CD4-positive, CD25-positive, alpha-beta regulatory T cell (primary cell): ENCODE results near the gene SIGLEC11. TPM values are rescaled to one million over a fixed set of nuclear protein-coding genes. Genes with fewer than 3 reads are reported as not detected.

Experiments
- ATAC-seq, 2 donors: fragments of 150-1000 bp; cut with Tn5 transposase; one replicate each; pipeline ENCODE4 v1.10.0; 2021; ENCODE audit warnings: low read depth in 2 of 2, moderate number of reproducible peaks in 2 of 2, moderate library complexity in 1 of 2
- DNase-seq, 3 donors: peaks; one replicate each; pipeline versions ENCODE4 v3.0.0 to v3.0.0-alpha.2; 2012 to 2022; ENCODE audit warnings: mixed read lengths in 1 of 3
- H3K27ac ChIP-seq: one replicate; pipeline ENCODE4 v1.7.0; 2013; ENCODE audit warnings: mild to moderate bottlenecking, low read length; ENCODE audit not compliant: insufficient read depth, poor library complexity, severe bottlenecking
- H3K27me3 ChIP-seq: one replicate; pipeline ENCODE4 v1.7.0; 2013; ENCODE audit warnings: low read length; ENCODE audit not compliant: control insufficient read depth, insufficient read depth
- H3K36me3 ChIP-seq: one replicate; pipeline ENCODE4 v1.7.0; 2013; ENCODE audit warnings: mild to moderate bottlenecking, low read length, moderate library complexity; ENCODE audit not compliant: control insufficient read depth, insufficient read depth
- H3K4me1 ChIP-seq: 2 replicates; pipeline ENCODE4 v1.7.0; 2013; ENCODE audit warnings: mild to moderate bottlenecking, low read length; ENCODE audit not compliant: insufficient read depth, control insufficient read depth, poor library complexity, severe bottlenecking
- H3K4me3 ChIP-seq: one replicate; pipeline ENCODE4 v1.7.0; 2013; ENCODE audit warnings: low read depth, mild to moderate bottlenecking, low read length, moderate library complexity
- H3K9me3 ChIP-seq, 2 experiments: 1 replicate in 1 of 2; 2 replicates in 1 of 2; pipeline ENCODE4 v1.7.0; 2013; ENCODE audit warnings: low read length in 2 of 2, mild to moderate bottlenecking in 1 of 2, moderate library complexity in 1 of 2; ENCODE audit not compliant: control insufficient read depth in 2 of 2
- H3K27ac Mint-ChIP-seq, 3 donors: one replicate each; pipeline ENCODE4 v1.8.0; 2020 to 2022; ENCODE audit warnings: mild to moderate bottlenecking in 3 of 3, mixed read lengths in 3 of 3, moderate library complexity in 2 of 3
- H3K27me3 Mint-ChIP-seq: one replicate; pipeline ENCODE4 v1.8.0; 2022; ENCODE audit warnings: mild to moderate bottlenecking, mixed read lengths
- H3K36me3 Mint-ChIP-seq: one replicate; pipeline ENCODE4 v1.8.0; 2020; ENCODE audit warnings: mixed read lengths
- H3K4me1 Mint-ChIP-seq, 4 donors: one replicate each; pipeline ENCODE4 v1.8.0; 2020 to 2022; ENCODE audit warnings: mixed read lengths in 4 of 4, mild to moderate bottlenecking in 1 of 4
- H3K4me3 Mint-ChIP-seq, 4 donors: one replicate each; pipeline ENCODE4 v1.8.0; 2020 to 2022; ENCODE audit warnings: mild to moderate bottlenecking in 4 of 4, mixed read lengths in 4 of 4, moderate library complexity in 3 of 4
- H3K9me3 Mint-ChIP-seq, 7 donors: one replicate each; pipeline ENCODE4 v1.8.0; 2020 to 2022; ENCODE audit warnings: mixed read lengths in 7 of 7, mild to moderate bottlenecking in 3 of 7, moderate library complexity in 2 of 7
- polyA plus RNA-seq, 4 donors: library from polyadenylated mRNA; unstranded; fragments of 300-500 nt; fragmentation: Illumina TruSeq; gene quantifications; one replicate each; pipeline ENCODE4 v1.2.3, GENCODE V29; 2021
- total RNA-seq: library from RNA; stranded (reverse); gene quantifications from one replicate; pipeline ENCODE4 v1.2.3, GENCODE V29; 2022

The SIGLEC11 gene
- total and polyA plus RNA-seq, 5 donors from 2014 or later: not detected

GRCh38 chr19:49988007-49988406, 27.0 kb upstream of the SIGLEC11 start:
- H3K4me3 Mint-ChIP-seq: no peak overlapping the region
- Histone ChIP-seq H3K27me3 (no peaks in the 10 kb centered on the region), H3K4me1 (no peaks in the 10 kb centered on the region), H3K9me3 (no peaks in the 10 kb centered on the region), H3K36me3 (peaks cover 74% of the 10 kb centered on the region), H3K4me3 (no peak overlapping the region), H3K27ac (no peak overlapping the region)
- H3K4me1 Mint-ChIP-seq: peaks cover 0 to 11% (median 3%) of the 10 kb centered on the region in 4 donors
- H3K27ac Mint-ChIP-seq: no peak overlapping the region
- peaks cover 0 to 2% (median 0%) of the 10 kb centered on the region in 7 donors for H3K9me3 Mint-ChIP-seq
- ATAC-seq (no peak), DNase-seq (no peak)
- peaks cover 62% of the 10 kb centered on the region for H3K36me3 Mint-ChIP-seq
- no peaks in the 10 kb centered on the region for H3K27me3 Mint-ChIP-seq

- Mint-ChIP-seq H3K4me1 (peaks cover 0 to 11% (median 4%) of the 10 kb centered on the region in 4 donors), H3K27me3 (no peaks in the 10 kb centered on the region), H3K27ac (peak overlapping the region in 1 of 3 donors; percentile 2), H3K4me3 (no peak overlapping the region), H3K36me3 (peaks cover 56% of the 10 kb centered on the region), H3K9me3 (peaks cover 0 to 2% (median 0%) of the 10 kb centered on the region in 7 donors)
- no peaks in the 10 kb centered on the region for H3K4me1 ChIP-seq
- no peak overlapping the region for H3K27ac ChIP-seq
- peak; percentile 56 to 81 (median 78) for DNase-seq
- H3K27me3 ChIP-seq: no peaks in the 10 kb centered on the region
- no peaks in the 10 kb centered on the region for H3K9me3 ChIP-seq
- peak; percentile 36 to 56 for ATAC-seq
- H3K4me3 ChIP-seq: no peak overlapping the region
- H3K36me3 ChIP-seq: peaks cover 69% of the 10 kb centered on the region
Measured at GRCh38 chr19:49987159-49987698, 26.3 kb upstream of the SIGLEC11 start.

GRCh38 chr19:49986354-49986753, 25.4 kb upstream of the SIGLEC11 start:
- Mint-ChIP-seq H3K9me3 (peaks cover 0 to 2% (median 0%) of the 10 kb centered on the region in 7 donors), H3K27me3 (no peaks in the 10 kb centered on the region), H3K4me1 (peaks cover 0 to 11% (median 4%) of the 10 kb centered on the region in 4 donors), H3K27ac (no peak overlapping the region), H3K4me3 (no peak overlapping the region), H3K36me3 (peaks cover 58% of the 10 kb centered on the region)
- Histone ChIP-seq H3K27ac (no peak overlapping the region), H3K27me3 (no peaks in the 10 kb centered on the region), H3K9me3 (no peaks in the 10 kb centered on the region), H3K4me3 (no peak overlapping the region), H3K4me1 (no peaks in the 10 kb centered on the region), H3K36me3 (peaks cover 69% of the 10 kb centered on the region)
- ATAC-seq (no peak), DNase-seq (no peak)

GRCh38 chr19:49985871-49986270, 24.9 kb upstream of the SIGLEC11 start:
- Histone ChIP-seq H3K27me3 (no peaks in the 10 kb centered on the region), H3K4me1 (no peaks in the 10 kb centered on the region), H3K4me3 (no peak overlapping the region), H3K36me3 (peaks cover 64% of the 10 kb centered on the region), H3K27ac (no peak overlapping the region), H3K9me3 (no peaks in the 10 kb centered on the region)
- no peak for ATAC-seq
- DNase-seq: no peak
- no peaks in the 10 kb centered on the region for H3K27me3 Mint-ChIP-seq
- no peak overlapping the region for H3K27ac Mint-ChIP-seq
- H3K4me1 Mint-ChIP-seq: peaks cover 0 to 11% (median 4%) of the 10 kb centered on the region in 4 donors
- H3K4me3 Mint-ChIP-seq: no peak overlapping the region
- H3K36me3 Mint-ChIP-seq: peaks cover 53% of the 10 kb centered on the region
- H3K9me3 Mint-ChIP-seq: peaks cover 0 to 2% (median 0%) of the 10 kb centered on the region in 7 donors

GRCh38 chr19:49984491-49984890, 23.5 kb upstream of the SIGLEC11 start:
- Mint-ChIP-seq H3K27me3 (no peaks in the 10 kb centered on the region), H3K9me3 (peaks cover 0 to 2% (median 0%) of the 10 kb centered on the region in 7 donors), H3K4me1 (peaks cover 0 to 11% (median 4%) of the 10 kb centered on the region in 4 donors), H3K27ac (no peak overlapping the region), H3K4me3 (no peak overlapping the region), H3K36me3 (peaks cover 43% of the 10 kb centered on the region)
- H3K4me1 ChIP-seq: no peaks in the 10 kb centered on the region
- H3K27ac ChIP-seq: no peak overlapping the region
- H3K36me3 ChIP-seq: peaks cover 57% of the 10 kb centered on the region
- H3K9me3 ChIP-seq: no peaks in the 10 kb centered on the region
- ATAC-seq: no peak
- no peaks in the 10 kb centered on the region for H3K27me3 ChIP-seq
- H3K4me3 ChIP-seq: no peak overlapping the region
- DNase-seq: no peak

- Mint-ChIP-seq H3K27me3 (no peaks in the 10 kb centered on the region), H3K9me3 (peaks cover 0 to 2% (median 0%) of the 10 kb centered on the region in 7 donors), H3K4me1 (peaks cover 0 to 10% (median 4%) of the 10 kb centered on the region in 4 donors), H3K27ac (no peak overlapping the region), H3K36me3 (peaks cover 36% of the 10 kb centered on the region), H3K4me3 (no peak overlapping the region)
- Histone ChIP-seq H3K27me3 (no peaks in the 10 kb centered on the region), H3K9me3 (no peaks in the 10 kb centered on the region), H3K36me3 (peaks cover 57% of the 10 kb centered on the region), H3K4me3 (no peak overlapping the region), H3K4me1 (no peaks in the 10 kb centered on the region), H3K27ac (no peak overlapping the region)
- ATAC-seq: peak; percentile 71 to 78
- peak; percentile 64 to 69 (median 66) for DNase-seq
Measured at GRCh38 chr19:49983645-49984229, 22.8 kb upstream of the SIGLEC11 start.

- no peaks in the 10 kb centered on the region for H3K9me3 Mint-ChIP-seq
- Histone ChIP-seq H3K9me3 (no peaks in the 10 kb centered on the region), H3K27me3 (no peaks in the 10 kb centered on the region), H3K36me3 (peaks cover 58% of the 10 kb centered on the region), H3K4me3 (no peak overlapping the region), H3K27ac (no peak overlapping the region), H3K4me1 (no peaks in the 10 kb centered on the region)
- H3K4me1 Mint-ChIP-seq: peaks cover 0 to 5% (median 2%) of the 10 kb centered on the region in 4 donors
- no peaks in the 10 kb centered on the region for H3K27me3 Mint-ChIP-seq
- no peak for ATAC-seq
- H3K27ac Mint-ChIP-seq: no peak overlapping the region
- H3K4me3 Mint-ChIP-seq: no peak overlapping the region
- DNase-seq: no peak
- peaks cover 26% of the 10 kb centered on the region for H3K36me3 Mint-ChIP-seq
Measured at GRCh38 chr19:49981603-49982593, 20.9 kb upstream of the SIGLEC11 start.
